WI38 (cell line): ENCODE data around the gene GLS.
"Not testable (repeated sequence)": the region's sequence is repeated elsewhere in the genome, so short reads cannot be mapped to it uniquely, and the experiment has no call there.

Source experiments
- H3K4me3 ChIP-seq: 2 replicates; pipeline ENCODE4 v1.5.1; 2011; ENCODE audit warnings: low read depth, mild to moderate bottlenecking, control low read depth, low read length
- CTCF ChIP-seq: IDR thresholded peaks from 2 replicates; pipeline ENCODE4 v1.5.1; 2012; ENCODE audit warnings: low read depth, mild to moderate bottlenecking, control low read depth, low read length

The GLS gene

GRCh38 chr2:190858817-190859216, 21.8 kb upstream of the GLS start:
- peak overlapping the region; percentile 45 for H3K4me3 ChIP-seq
- TF ChIP-seq CTCF = no peak

GRCh38 chr2:190859347-190860297, 21.0 kb upstream of the GLS start:
- TF ChIP-seq CTCF = no peak
- H3K4me3 ChIP-seq = peak overlapping the region; percentile 45

- no peak overlapping the region for H3K4me3 ChIP-seq
- no peak for TF ChIP-seq CTCF
Observed at GRCh38 chr2:190860985-190861680, 19.5 kb upstream of the GLS start.

GRCh38 chr2:190862128-190862527, 18.5 kb upstream of the GLS start:
- not testable (repeated sequence) for H3K4me3 ChIP-seq

- TF ChIP-seq CTCF = no peak
- H3K4me3 ChIP-seq = no peak overlapping the region
Observed at GRCh38 chr2:190862571-190862991, 18.0 kb upstream of the GLS start.

GRCh38 chr2:190863946-190864345, 16.7 kb upstream of the GLS start:
- no peak overlapping the region for H3K4me3 ChIP-seq
- no peak for TF ChIP-seq CTCF

- TF ChIP-seq CTCF = no peak
- H3K4me3 ChIP-seq = no peak overlapping the region
Observed at GRCh38 chr2:190864375-190864774, 16.2 kb upstream of the GLS start.
